ENCODE measurements around the gene SCIN. TPM values are rescaled to one million over a fixed set of nuclear protein-coding genes. Genes with fewer than 3 reads are reported as not detected.

SCIN gene
- total RNA-seq, 2 donors from 2014 or later = 0.67 to 0.93 TPM

- Histone ChIP-seq H3K27ac (no peak overlapping the region), H3K36me3 (no peaks in the 10 kb centered on the region), H3K27me3 (no peaks in the 10 kb centered on the region), H3K9me3 (no peaks in the 10 kb centered on the region), H3K4me3 (no peak overlapping the region), H3K4me1 (no peaks in the 10 kb centered on the region)
- DNase-seq (ENCODE audit: low spot score) = no peak
- no peak for TF ChIP-seq CTCF (IDR thresholded peaks at IDR 0.05)
Measured at GRCh38 chr7:12583176-12583575, 12.7 kb downstream of the SCIN start.

- Histone ChIP-seq H3K4me1 (no peaks in the 10 kb centered on the region), H3K9me3 (no peaks in the 10 kb centered on the region)
- no peak for TF ChIP-seq CTCF (IDR thresholded peaks at IDR 0.05)
Measured at GRCh38 chr7:12583922-12584321, 13.4 kb downstream of the SCIN start.

GRCh38 chr7:12584930-12585329, 14.4 kb downstream of the SCIN start:
- no peak for DNase-seq (ENCODE audit: low spot score)
- H3K9me3 ChIP-seq = no peaks in the 10 kb centered on the region
- no peaks in the 10 kb centered on the region for H3K27me3 ChIP-seq
- no peak overlapping the region for H3K4me3 ChIP-seq
- H3K4me1 ChIP-seq = no peaks in the 10 kb centered on the region
- no peak overlapping the region for H3K27ac ChIP-seq
- no peaks in the 10 kb centered on the region for H3K36me3 ChIP-seq
- no peak for TF ChIP-seq CTCF (IDR thresholded peaks at IDR 0.05)

More at GRCh38 chr7:12583922-12584321, 13.4 kb downstream of the SCIN start:
- Histone ChIP-seq H3K27me3 (no peaks in the 10 kb centered on the region), H3K4me3 (no peak overlapping the region), H3K27ac (no peak overlapping the region), H3K36me3 (no peaks in the 10 kb centered on the region)
- no peak for DNase-seq (ENCODE audit: low spot score)

- no peaks in the 10 kb centered on the region for H3K27me3 ChIP-seq
Measured at GRCh38 chr7:12586271-12586670, 15.8 kb downstream of the SCIN start.

GRCh38 chr7:12588259-12588904, 17.9 kb downstream of the SCIN start:
- Histone ChIP-seq H3K27ac (no peak overlapping the region), H3K27me3 (no peaks in the 10 kb centered on the region), H3K4me3 (no peak overlapping the region), H3K4me1 (no peaks in the 10 kb centered on the region), H3K9me3 (no peaks in the 10 kb centered on the region), H3K36me3 (no peaks in the 10 kb centered on the region)
- no peak for DNase-seq (ENCODE audit: low spot score)
- TF ChIP-seq CTCF (IDR thresholded peaks at IDR 0.05) = no peak

More at GRCh38 chr7:12586271-12586670, 15.8 kb downstream of the SCIN start:
- no peak overlapping the region for H3K27ac ChIP-seq
- no peak for DNase-seq (ENCODE audit: low spot score)
- H3K9me3 ChIP-seq = no peaks in the 10 kb centered on the region
- TF ChIP-seq CTCF (IDR thresholded peaks at IDR 0.05) = no peak
- H3K36me3 ChIP-seq = no peaks in the 10 kb centered on the region
- no peaks in the 10 kb centered on the region for H3K4me1 ChIP-seq
- no peak overlapping the region for H3K4me3 ChIP-seq

GRCh38 chr7:12590559-12590958, 20.0 kb downstream of the SCIN start:
- TF ChIP-seq CTCF (IDR thresholded peaks at IDR 0.05) = no peak
- H3K4me1 ChIP-seq = no peaks in the 10 kb centered on the region
- H3K27ac ChIP-seq = no peak overlapping the region
- no peak for DNase-seq (ENCODE audit: low spot score)
- no peaks in the 10 kb centered on the region for H3K36me3 ChIP-seq
- H3K27me3 ChIP-seq = no peaks in the 10 kb centered on the region
- no peak overlapping the region for H3K4me3 ChIP-seq
- H3K9me3 ChIP-seq = no peaks in the 10 kb centered on the region

Measured in right atrium auricular region (tissue), 2 donors.